HL-60 (cell line): ENCODE data around the gene SNX6.
"Not testable (repeated sequence)": the region's sequence is repeated elsewhere in the genome, so short reads cannot be mapped to it uniquely, and the experiment has no call there.

Experiments
- DNase-seq, 2 experiments: peaks; one replicate each; pipeline ENCODE4 v3.0.0-alpha.2; 2010 to 2020; ENCODE audit warnings: low read depth in 1 of 2, low spot score in 1 of 2
- H3K27ac ChIP-seq: fragments of 250-450 bp; sonication (Bioruptor Pico); replicated peaks from 2 replicates; pipeline ENCODE4 v1.5.1; 2020; ENCODE audit warnings: mild to moderate bottlenecking, moderate library complexity
- H3K27me3 ChIP-seq: fragments of 250-450 bp; sonication (Bioruptor Pico); 2 replicates; pipeline ENCODE4 v1.5.1; 2021; ENCODE audit warnings: mild to moderate bottlenecking, moderate library complexity; ENCODE audit not compliant: insufficient read depth, poor library complexity, severe bottlenecking
- H3K4me3 ChIP-seq: replicated peaks from 2 replicates; pipeline ENCODE4 v1.5.1; 2011; ENCODE audit warnings: mild to moderate bottlenecking, control low read depth, low read length; ENCODE audit not compliant: insufficient read depth
- CTCF ChIP-seq: IDR thresholded peaks from one replicate; pipeline ENCODE4 v1.5.1; 2011; ENCODE audit warnings: low read length, control low read depth, inconsistent platforms; ENCODE audit not compliant: insufficient read depth
- GABPA ChIP-seq: IDR thresholded peaks from 2 replicates; pipeline ENCODE4 v1.6.1; 2012; ENCODE audit warnings: low read depth
- POLR2AphosphoS5 ChIP-seq: IDR thresholded peaks from 2 replicates; pipeline ENCODE4 v1.6.1; 2012; ENCODE audit warnings: low read depth
- REST ChIP-seq: IDR thresholded peaks from 2 replicates; pipeline ENCODE4 v1.6.1; 2012; ENCODE audit warnings: low read depth; ENCODE audit not compliant: insufficient replicate concordance
- SPI1 ChIP-seq: IDR thresholded peaks from 2 replicates; pipeline ENCODE4 v1.6.1; 2012; ENCODE audit warnings: low read depth, mild to moderate bottlenecking, borderline replicate concordance

The SNX6 gene

GRCh38 chr14:34640826-34641225 is 10.9 kb upstream of the SNX6 start:
- no peak overlapping the region for H3K27ac ChIP-seq
- TF ChIP-seq REST = no peak
- no peak for TF ChIP-seq CTCF
- no peak for TF ChIP-seq POLR2AphosphoS5
- no peak for TF ChIP-seq SPI1
- no peak for TF ChIP-seq GABPA
- H3K27me3 ChIP-seq = no peaks in the 10 kb centered on the region
- no peak overlapping the region for H3K4me3 ChIP-seq
- DNase-seq = no peak

GRCh38 chr14:34634360-34634771 is 4.4 kb upstream of the SNX6 start:
- H3K27me3 ChIP-seq, H3K4me3 ChIP-seq, DNase-seq, H3K27ac ChIP-seq: not testable (repeated sequence)

- Histone ChIP-seq H3K27me3 (no peaks in the 10 kb centered on the region), H3K27ac (no peak overlapping the region), H3K4me3 (no peak overlapping the region)
- DNase-seq = no peak
- TF ChIP-seq SPI1 (peak; percentile 69), POLR2AphosphoS5 (no peak)
Observed at GRCh38 chr14:34633742-34634141, 3.8 kb upstream of the SNX6 start.

- Histone ChIP-seq H3K27me3 (no peaks in the 10 kb centered on the region), H3K27ac (no peak overlapping the region), H3K4me3 (no peak overlapping the region)
- TF ChIP-seq REST = no peak
- no peak for TF ChIP-seq SPI1
- no peak for TF ChIP-seq GABPA
- no peak for TF ChIP-seq CTCF
- TF ChIP-seq POLR2AphosphoS5 = no peak
- no peak for DNase-seq
Observed at GRCh38 chr14:34632411-34632978, 2.5 kb upstream of the SNX6 start.

GRCh38 chr14:34629344-34629656 is 648 bp downstream of the SNX6 start:
- TF ChIP-seq CTCF (no peak), POLR2AphosphoS5 (no peak), SPI1 (no peak), GABPA (no peak), REST (no peak)
- Histone ChIP-seq H3K4me3 (peak overlapping the region; percentile 98), H3K27me3 (no peaks in the 10 kb centered on the region), H3K27ac (peak overlapping the region; percentile 79)
- peak in 1 of 2 experiments; percentile 7 for DNase-seq
